HepG2 (cell line): ENCODE data around the gene UTS2R. TPM values are rescaled to one million over a fixed set of nuclear protein-coding genes. Genes with fewer than 3 reads are reported as not detected.

Source experiments
- CBX2 ChIP-seq, 2 experiments: fragments of 200-600 bp in 1 of 2; sonication (generic); formaldehyde crosslinking in 1 of 2; IDR thresholded peaks; 2 replicates each; pipeline versions ENCODE4 v1.7.0 to v1.8.1; 2018 to 2022; ENCODE audit warnings: low read depth in 2 of 2, low read length in 1 of 2, mild to moderate bottlenecking in 1 of 2, missing genetic modification reagents in 1 of 2
- CCDC6 ChIP-seq: sonication (generic); formaldehyde crosslinking; IDR thresholded peaks from 2 replicates; pipeline ENCODE4 v1.8.1; 2022; ENCODE audit warnings: mild to moderate bottlenecking, missing genetic modification reagents, moderate library complexity
- FOXP1 ChIP-seq, 2 experiments: fragments of 450-650 bp in 1 of 2; IDR thresholded peaks; 2 replicates each; pipeline ENCODE4 v1.6.1; 2017 to 2018; ENCODE audit warnings: antibody characterized with exemption in 1 of 2
- GABPB1 ChIP-seq: IDR thresholded peaks from 2 replicates; pipeline ENCODE4 v1.6.1; 2016; ENCODE audit warnings: mild to moderate bottlenecking, missing genetic modification reagents, moderate library complexity, missing compliant biosample characterization
- HDAC2 ChIP-seq: sonication (generic); formaldehyde crosslinking; IDR thresholded peaks from 2 replicates; pipeline ENCODE4 v1.4.0; 2020; ENCODE audit warnings: missing genetic modification reagents
- POGK ChIP-seq: sonication (generic); formaldehyde crosslinking; conservative IDR thresholded peaks from 2 replicates; pipeline ENCODE4 v1.8.0; 2022; ENCODE audit warnings: mild to moderate bottlenecking, moderate library complexity, missing genetic modification reagents
- POLR2AphosphoS2 ChIP-seq: IDR thresholded peaks from 2 replicates; pipeline ENCODE4 v1.6.1; 2011; ENCODE audit warnings: low read depth, low read length, improper control_type of control experiment
- SAFB2 ChIP-seq: sonication (generic); formaldehyde crosslinking; IDR thresholded peaks from 2 replicates; pipeline ENCODE4 v1.5.1; 2020; ENCODE audit warnings: missing genetic modification reagents, low read depth, mild to moderate bottlenecking, borderline replicate concordance
- SP1 ChIP-seq, 2 experiments: fragments of 450-650 bp in 1 of 2; sonication (generic) in 1 of 2; formaldehyde crosslinking in 1 of 2; IDR thresholded peaks; 2 replicates each; pipeline versions ENCODE4 v1.4.0 to v1.6.1; 2016 to 2020; ENCODE audit warnings: missing genetic modification reagents in 1 of 2
- USF2 ChIP-seq, 2 experiments: sonication (generic) in 1 of 2; formaldehyde crosslinking in 1 of 2; IDR thresholded peaks; 2 replicates each; pipeline versions ENCODE4 v1.5.1 to v1.6.1; 2011 to 2020; ENCODE audit warnings: borderline replicate concordance in 1 of 2, low read depth in 1 of 2, low read length in 1 of 2, mild to moderate bottlenecking in 1 of 2, missing genetic modification reagents in 1 of 2, moderate library complexity in 1 of 2
- XRCC5 ChIP-seq: fragments of 200-400 bp; formaldehyde crosslinking; optimal IDR thresholded peaks from 2 replicates; pipeline ENCODE3; 2017; ENCODE audit warnings: mild to moderate bottlenecking, low read length
- ZMAT5 ChIP-seq: sonication (generic); formaldehyde crosslinking; IDR thresholded peaks from 2 replicates; pipeline ENCODE4 v1.5.0; 2020; ENCODE audit warnings: mild to moderate bottlenecking, low read depth, missing genetic modification reagents, borderline replicate concordance
- ZNF44 ChIP-seq: sonication (generic); formaldehyde crosslinking; IDR thresholded peaks from 2 replicates; pipeline ENCODE4 v1.5.1; 2020; ENCODE audit warnings: mild to moderate bottlenecking, missing genetic modification reagents
- ZNF549 ChIP-seq: sonication (generic); formaldehyde crosslinking; IDR thresholded peaks from 2 replicates; pipeline ENCODE4 v1.5.0; 2020; ENCODE audit warnings: missing genetic modification reagents
- ZNF580 ChIP-seq: IDR thresholded peaks from 2 replicates; pipeline ENCODE4 v1.6.1; 2016; ENCODE audit warnings: low read depth, borderline replicate concordance
- ZNF687 ChIP-seq: sonication (generic); formaldehyde crosslinking; IDR thresholded peaks from 2 replicates; pipeline ENCODE4 v1.5.1; 2020; ENCODE audit warnings: mild to moderate bottlenecking, missing genetic modification reagents, moderate library complexity
- ZNF891 ChIP-seq: sonication (generic); formaldehyde crosslinking; IDR thresholded peaks from 2 replicates; pipeline ENCODE4 v1.5.0; 2020; ENCODE audit warnings: mild to moderate bottlenecking, missing genetic modification reagents
- polyA plus RNA-seq, 8 experiments: library from polyadenylated mRNA; depleted of rRNA in 3 of 8; stranded (reverse) in 7 of 8; unstranded in 1 of 8; fragments of >200 nt; fragmentation: Illumina TruSeq in 4 of 8; extraction: Trizol in 4 of 8; gene quantifications; 2 replicates each; pipeline versions ENCODE4 v1.2.1 to v1.2.3, GENCODE V29; 2011 to 2016; ENCODE audit warnings: low read depth in 4 of 8, missing spikeins in 1 of 8, mixed read lengths in 1 of 8; ENCODE audit not compliant: insufficient read depth in 1 of 8
- total RNA-seq, 5 experiments: library from RNA; depleted of rRNA; stranded (reverse); fragments of >200 nt; fragmentation: Illumina TruSeq; extraction: Trizol; gene quantifications; 2 replicates each; pipeline ENCODE4 v1.2.3, GENCODE V29; 2016; ENCODE audit warnings: low read depth in 1 of 5

The UTS2R gene
- total and polyA plus RNA-seq, 2 of the 13 experiments (the other 11 are each of a cell fraction or from before 2014, with no cell fraction given), result 0.13 to 0.15 TPM

- TF ChIP-seq POLR2AphosphoS2 (peak; percentile 98; the same call in 1 of the 2 replicates), GABPB1 (CRISPR knock-in tag) (peak; percentile 77), CCDC6 (CRISPR knock-in tag) (peak; percentile 97; the same call in 1 of the 2 replicates), USF2 (IDR thresholded peaks at IDR 0.05; ENCODE audit: low read depth, low read length) (no peak), USF2 (CRISPR knock-in tag; IDR thresholded peaks at IDR 0.05; ENCODE audit: borderline replicate concordance) (no peak), POGK (CRISPR knock-in tag) (peak; percentile 98), FOXP1 (IDR thresholded peaks at IDR 0.05) (no peak), FOXP1 (CRISPR knock-in tag; IDR thresholded peaks at IDR 0.05) (no peak), XRCC5 (peak; percentile 99), SAFB2 (peak; percentile 90), SP1 (IDR thresholded peaks at IDR 0.05) (no peak), SP1 (CRISPR knock-in tag; IDR thresholded peaks at IDR 0.05) (peak; percentile 97), ZNF44 (CRISPR knock-in tag) (no peak), HDAC2 (0 out of 2 replicates have a peak, but pooled peaks have one; percentile 12), ZNF580 (peak; percentile 44; the same call in 1 of the 2 replicates), ZMAT5 (no peak), CBX2 (IDR thresholded peaks at IDR 0.05; ENCODE audit: low read depth, low read length) (no peak), CBX2 (CRISPR knock-in tag; IDR thresholded peaks at IDR 0.05; ENCODE audit: low read depth) (no peak), ZNF687 (peak; percentile 91), ZNF891 (CRISPR knock-in tag) (peak; percentile 3; the same call in 1 of the 2 replicates), ZNF549 (CRISPR knock-in tag) (no peak)
Measured at GRCh38 chr17:82418001-82418986, 46.7 kb downstream of the UTS2R start, which contains the start of the genes HEXD and OGFOD3 (continued).
